C4-2B (cell line): ENCODE data around the gene MRPL14.

Experiments
- CTCF ChIP-seq: fragments of 450-650 bp; conservative IDR thresholded peaks from 2 replicates; pipeline ENCODE4 v1.5.1; 2017; ENCODE audit warnings: mild to moderate bottlenecking
- ZFX ChIP-seq: fragments of 450-650 bp; IDR thresholded peaks from 2 replicates; pipeline ENCODE4 v1.6.1; 2017

- TF ChIP-seq CTCF: peak; percentile 96
- no peak for TF ChIP-seq ZFX
These were observed 45.7 kb upstream of the MRPL14 start for GRCh38 chr6:44172731-44173500.
